ENCODE results near the gene ZNF844.
"Not testable (repeated sequence)": the region's sequence is repeated elsewhere in the genome, so short reads cannot be mapped to it uniquely, and the experiment has no call there.

The ZNF844 gene

DNA sequence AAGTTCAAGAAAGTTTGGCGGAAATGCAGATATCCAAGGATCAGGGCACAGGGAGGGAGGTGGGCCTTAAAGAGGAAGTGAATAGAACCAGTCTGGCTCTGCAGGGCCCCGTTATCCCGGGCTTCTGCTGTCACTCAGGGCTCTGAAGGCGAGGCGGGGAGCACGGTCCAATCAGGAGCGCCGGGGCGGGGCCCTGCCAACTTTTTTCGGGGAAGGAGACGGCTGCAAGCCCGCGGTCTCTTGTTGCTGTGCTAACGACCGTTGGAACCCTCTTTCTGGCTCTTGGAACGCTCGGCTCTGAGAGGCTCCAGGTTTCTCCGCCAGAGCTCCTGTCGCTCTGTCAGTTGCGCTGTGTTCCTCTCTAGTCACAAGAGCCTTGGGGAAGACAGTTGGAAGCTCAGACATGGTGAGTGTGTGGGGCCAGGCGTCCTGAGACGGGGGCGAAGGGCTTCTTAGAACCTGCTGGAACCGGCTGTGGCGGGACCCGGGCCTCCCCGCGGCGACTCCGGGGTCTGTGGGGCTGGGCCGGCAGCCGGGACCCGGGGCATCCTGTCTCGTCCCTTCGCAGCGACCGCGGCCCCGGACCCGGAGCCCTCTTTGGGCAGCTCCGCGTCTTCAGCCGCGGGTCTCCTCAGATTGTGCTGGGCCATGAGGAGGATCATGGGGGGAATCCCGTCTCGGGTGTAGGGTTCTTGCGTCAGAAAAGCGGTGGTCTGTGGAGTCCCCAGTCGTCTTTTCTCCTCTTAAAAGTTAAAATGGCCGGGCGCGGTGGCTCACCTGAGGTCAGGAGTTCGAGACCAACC lies 27.7 kb downstream of the ZNF844 start:
- DNase-seq (ENCODE audit: low read depth in 2 of 2), result peak; percentile 77 to 79

DNA sequence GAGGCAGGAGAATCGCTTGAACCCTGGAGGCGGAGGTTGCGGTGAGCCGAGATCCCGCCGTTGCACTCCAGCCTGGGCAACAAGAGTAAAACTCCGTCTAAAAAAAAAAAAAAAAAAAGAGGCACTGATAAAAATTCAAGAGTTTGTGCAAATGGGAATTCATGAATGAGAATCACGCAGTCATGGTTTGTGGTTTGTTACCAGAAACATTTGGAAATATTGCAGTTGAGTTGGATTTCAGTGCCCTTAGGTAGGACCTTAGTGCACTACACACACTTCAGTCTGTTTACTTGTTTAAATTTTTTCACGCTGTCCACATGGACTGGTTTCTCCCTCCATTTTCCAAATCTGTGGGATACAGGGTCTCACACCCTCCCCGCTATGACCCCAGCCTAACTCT lies 28.4 kb downstream of the ZNF844 start:
- no peak for DNase-seq (ENCODE audit: low read depth in 2 of 2)

DNA sequence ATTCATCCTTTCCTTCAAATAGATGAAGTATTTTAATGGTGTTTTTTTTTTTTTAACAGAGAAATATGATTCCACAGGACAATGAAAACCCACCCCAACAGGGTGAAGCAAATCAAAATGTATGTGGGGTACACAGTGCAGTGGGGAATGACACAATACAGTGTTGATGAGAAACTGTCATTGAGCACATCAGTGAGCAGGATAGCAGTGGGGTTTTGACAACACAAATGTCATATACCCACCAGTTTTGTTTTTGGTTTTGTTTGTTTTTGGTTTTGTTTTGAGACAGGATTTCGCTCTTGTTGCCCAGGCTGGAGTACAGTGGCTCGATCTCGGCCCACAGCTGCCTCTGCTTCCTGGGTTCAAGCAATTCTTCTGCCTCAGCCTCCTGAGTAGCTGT lies 29.2 kb downstream of the ZNF844 start:
- no peak for DNase-seq (ENCODE audit: low read depth in 2 of 2)

DNA sequence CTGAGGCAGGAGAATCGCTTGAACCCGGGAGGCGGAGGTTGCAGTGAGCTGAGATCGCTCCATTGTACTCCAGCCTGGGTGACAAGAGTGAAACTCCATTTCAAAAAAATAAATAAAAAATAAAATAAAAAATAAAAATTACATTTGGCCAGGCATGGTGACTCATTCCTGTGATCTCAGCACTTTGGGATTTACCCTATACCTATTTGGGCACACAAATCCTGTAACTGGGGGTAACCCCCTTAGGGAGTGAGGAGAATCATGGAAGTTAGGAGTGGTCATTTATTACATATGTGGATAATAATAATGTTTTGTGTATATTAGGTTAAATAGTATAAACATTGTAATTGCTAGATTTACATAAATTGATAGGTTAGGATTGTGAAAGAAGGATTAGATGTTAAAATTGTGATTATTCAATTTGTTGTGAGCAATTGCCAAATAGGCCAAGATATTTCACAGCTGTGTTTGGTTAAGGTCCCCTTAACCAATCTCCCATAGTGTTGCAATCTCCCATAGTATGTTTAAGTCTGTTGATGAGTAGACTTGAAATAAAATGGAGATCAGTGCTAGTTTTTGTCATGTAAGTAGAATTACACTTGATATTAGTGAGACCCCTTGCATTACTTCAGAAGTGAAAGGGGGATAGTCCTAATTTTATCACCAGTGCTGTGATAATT lies 30.7 kb downstream of the ZNF844 start:
- DNase-seq (ENCODE audit: low read depth in 2 of 2), result peak in 1 of 2 experiments; percentile 18

DNA sequence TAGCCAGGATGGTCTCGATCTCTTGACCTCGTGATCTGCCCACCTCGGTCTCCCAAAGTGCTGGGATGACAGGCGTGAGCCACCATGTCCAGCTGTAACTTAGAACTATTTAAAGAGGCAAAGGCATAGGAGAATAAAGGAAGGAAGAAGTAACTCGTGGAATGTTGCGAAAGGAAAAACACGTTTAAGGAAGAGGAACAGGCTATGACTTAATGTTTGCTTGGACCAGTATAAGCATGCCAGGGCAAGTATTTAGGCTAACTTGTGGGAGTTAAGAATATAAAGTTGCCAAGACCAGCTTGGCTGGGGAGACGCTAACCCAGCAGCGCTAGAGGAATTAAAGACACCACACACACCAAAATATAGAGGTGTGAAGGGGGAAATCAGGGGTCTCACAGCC lies 33.5 kb downstream of the ZNF844 start:
- DNase-seq (ENCODE audit: low read depth in 2 of 2), result no peak

DNA sequence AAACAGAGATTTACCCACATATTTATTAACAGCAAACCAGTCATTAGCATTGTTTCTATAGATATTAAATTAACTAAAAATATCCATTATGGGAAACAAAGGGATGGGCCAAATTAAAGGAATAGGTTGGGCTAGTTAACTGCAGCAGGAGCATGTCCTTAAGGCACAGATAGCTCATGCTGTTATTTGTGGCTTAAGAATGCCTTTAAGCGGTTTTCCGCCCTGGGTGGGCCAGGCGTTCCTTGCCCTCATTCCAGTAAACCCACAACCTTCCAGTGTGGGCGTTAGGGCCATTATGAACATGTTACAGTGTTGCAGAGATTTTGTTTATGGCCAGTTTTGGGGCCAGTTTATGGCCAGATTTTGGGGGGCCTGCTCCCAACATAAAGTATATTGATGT lies 39.4 kb downstream of the ZNF844 start:
- DNase-seq (ENCODE audit: low read depth in 2 of 2), result not testable (repeated sequence)

DNA sequence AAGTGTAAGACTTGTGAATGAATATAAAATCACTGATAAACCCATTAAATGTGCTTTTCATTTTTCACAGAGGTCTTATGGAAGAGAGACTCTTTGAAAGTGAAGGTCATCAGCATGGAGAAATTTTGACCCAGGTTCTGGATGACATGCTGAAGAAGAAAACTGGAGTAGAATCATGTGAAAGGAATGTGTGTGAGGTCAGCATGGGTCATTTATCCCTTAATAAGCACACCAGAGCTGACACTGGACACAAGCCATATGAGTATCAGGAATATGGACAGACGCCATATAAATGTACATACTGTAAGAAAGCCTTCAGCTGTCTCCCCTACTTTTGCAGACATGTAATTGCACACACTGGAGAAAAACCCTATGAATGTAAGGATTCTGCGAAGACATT lies 46.6 kb downstream of the ZNF844 start:
- no peak for DNase-seq (ENCODE audit: low read depth in 2 of 2)

DNA sequence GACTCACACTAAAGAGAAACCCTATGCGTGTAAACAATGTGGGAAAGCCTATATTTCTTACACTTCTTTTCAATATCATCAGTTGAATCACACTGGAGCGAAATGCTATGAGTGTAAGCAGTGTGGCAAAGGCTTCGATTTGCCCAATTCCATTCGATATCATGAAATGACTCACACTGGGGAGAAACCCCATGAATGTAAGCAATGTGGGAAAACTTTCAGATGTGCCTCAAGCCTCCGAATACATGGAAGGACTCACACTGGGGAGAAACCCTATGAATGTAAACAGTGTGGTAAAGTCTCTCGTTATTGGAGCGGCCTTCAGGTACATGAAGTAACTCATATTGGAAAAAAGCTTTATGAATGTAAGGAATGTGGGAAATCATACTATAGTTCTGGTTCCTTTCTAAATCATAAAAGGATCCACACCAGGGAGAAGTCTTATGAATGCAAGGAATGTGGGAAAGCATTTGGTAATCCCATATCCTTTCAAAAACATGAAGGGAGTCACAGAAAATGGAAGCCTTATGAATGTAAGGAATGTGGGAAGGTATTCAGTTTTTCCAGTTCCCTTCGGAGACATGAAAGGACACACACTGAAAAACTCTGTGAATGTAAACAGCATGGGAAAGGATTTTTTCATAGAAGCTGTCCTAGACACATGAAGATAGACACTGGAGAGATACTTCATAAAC lies 47.6 kb downstream of the ZNF844 start:
- DNase-seq (ENCODE audit: low read depth in 2 of 2), result no peak

DNA sequence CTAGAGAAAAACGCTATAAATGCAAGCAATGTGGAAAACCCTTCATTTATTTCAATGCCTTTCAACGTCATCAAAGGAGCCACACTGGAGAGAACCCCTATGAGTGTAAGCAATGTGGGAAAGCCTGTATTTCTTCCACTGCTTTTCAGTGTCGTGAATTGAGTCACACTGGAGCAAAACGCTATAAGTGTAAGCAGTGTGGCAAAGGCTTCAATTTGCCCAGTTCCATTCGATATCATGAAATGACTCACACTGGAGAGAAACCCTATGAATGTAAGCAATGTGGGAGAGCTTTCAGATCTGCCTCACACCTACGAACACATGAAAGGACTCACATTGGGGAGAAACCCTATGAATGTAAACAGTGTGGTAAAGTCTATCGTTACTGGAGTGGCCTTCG lies 48.2 kb downstream of the ZNF844 start:
- no peak for DNase-seq (ENCODE audit: low read depth in 2 of 2)

DNA sequence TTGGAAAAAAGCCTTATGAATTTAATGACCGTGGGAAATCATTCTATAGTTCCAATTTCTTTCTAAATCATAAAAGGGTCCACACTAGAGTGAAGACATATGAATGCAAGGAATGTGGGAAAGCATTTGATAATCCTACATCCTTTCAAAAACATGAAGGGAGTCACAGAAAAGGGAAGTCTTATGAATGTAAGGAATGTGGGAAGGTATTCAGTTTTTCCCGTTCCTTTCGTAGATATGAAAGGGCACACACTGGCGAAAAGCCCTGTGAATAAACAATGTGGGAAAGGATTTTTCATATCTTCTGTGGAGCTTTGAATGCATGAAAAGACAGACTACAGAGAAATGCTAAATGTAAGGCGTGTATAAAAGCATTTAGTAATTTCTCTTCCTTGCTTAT lies 48.6 kb downstream of the ZNF844 start:
- DNase-seq (ENCODE audit: low read depth in 2 of 2), result no peak

DNA sequence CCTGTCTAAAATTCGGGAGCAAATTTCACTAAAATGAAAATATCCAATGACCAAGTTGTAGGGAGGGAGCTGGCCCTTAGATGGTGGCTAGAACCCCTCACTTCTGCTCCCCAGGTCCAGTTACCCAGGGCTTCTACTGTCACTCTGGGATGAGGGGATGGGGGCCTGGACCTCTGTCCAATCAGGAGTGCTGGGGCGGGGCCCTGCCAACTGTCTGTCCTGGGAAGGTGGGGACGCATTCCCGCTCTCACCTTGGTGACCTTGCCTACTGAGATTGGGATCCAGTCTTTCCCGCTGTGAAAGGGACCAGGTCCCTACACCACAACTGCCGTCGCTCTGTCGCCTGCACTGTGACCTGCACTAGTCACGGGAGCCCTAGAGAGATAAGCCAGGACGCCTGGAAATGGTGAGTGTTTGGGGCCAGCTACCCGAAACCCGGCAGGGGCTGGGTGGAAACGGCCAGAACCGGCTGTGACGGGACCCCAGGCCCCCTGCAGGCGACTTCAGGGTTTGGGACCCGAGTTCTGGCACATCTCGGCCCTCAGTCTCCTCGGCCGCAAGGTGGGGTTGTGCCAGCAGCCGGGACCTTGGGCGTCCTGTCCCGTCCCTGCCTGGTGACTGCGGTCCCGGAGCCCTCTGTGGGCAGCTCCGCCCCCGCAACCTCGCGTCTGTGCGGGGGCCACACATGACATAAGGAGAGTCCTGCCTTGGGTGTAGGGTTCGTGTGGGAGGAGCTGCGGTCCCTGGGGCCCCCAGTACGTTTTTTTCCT lies 52.9 kb downstream of the ZNF844 start:
- DNase-seq (ENCODE audit: low read depth in 2 of 2), result no peak

DNA sequence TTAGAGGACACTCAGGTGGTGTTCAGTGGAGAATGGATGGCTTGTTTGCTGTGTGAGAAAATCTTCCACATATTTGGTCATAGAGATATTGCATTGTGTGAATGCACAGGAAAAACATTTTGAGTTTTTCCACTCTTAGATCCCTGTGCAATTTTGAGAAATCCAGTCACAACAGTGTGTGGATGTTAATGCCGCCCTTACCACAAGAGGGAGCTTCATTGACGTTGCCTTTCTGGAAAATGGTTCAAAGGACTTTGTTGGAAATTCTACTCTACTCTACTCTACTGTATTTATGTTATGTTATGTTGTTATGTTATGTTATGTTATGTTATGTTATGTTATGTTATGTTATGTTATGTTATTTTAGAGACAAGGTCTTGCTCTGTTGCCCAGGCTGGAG lies 62.2 kb downstream of the ZNF844 start:
- no peak for DNase-seq (ENCODE audit: low read depth in 2 of 2)
